HepG2 (cell line): ENCODE data around the gene SLC22A12. TPM values are rescaled to one million over a fixed set of nuclear protein-coding genes. Genes with fewer than 3 reads are reported as not detected.

Experiments
- ATAC-seq: fragments of 200-7000 bp; cut with Tn5 transposase; 3 replicates; pipeline ENCODE4 v1.9.1; 2020; ENCODE audit warnings: mild to moderate bottlenecking, moderate library complexity
- BruUV-seq: library from RNA; stranded (reverse); fragments of 400-500 nt; replicated peaks from 2 replicates; lab custom pipeline; 2021; lab: Mats Ljungman, UMichigan
- CTCF ChIA-PET: fragments of 300-600 bp; formaldehyde crosslinking; extraction: SDS; loops from one replicate; lab custom pipeline; 2021; ENCODE audit warnings: low total read pairs, inconsistent platforms, low intra/inter-chr PET ratio; lab: Yijun Ruan, JAX
- POLR2A ChIA-PET: fragments of 350-600 bp; sonication (Branson Sonifier 250); formaldehyde crosslinking; loops from one replicate; lab custom pipeline; 2020; ENCODE audit warnings: antibody characterized with exemption, inconsistent platforms; lab: Yijun Ruan, JAX
- DNase-seq: peaks from one replicate; pipeline ENCODE4 v3.0.0-alpha.2; 2015; ENCODE audit warnings: low spot score
- FAIRE-seq: peaks from 3 replicates; lab custom pipeline; 2011; peaks lifted over from hg19 to GRCh38; lab: Jason Lieb, UNC
- H2AFZ ChIP-seq: one replicate; pipeline ENCODE4 v1.6.1; 2011; ENCODE audit warnings: low read length, inconsistent platforms
- H3K27ac ChIP-seq: fragments of 300-600 bp; 3 replicates; pipeline ENCODE4 v1.8.0; 2011; ENCODE audit warnings: mixed run types, mild to moderate bottlenecking, mixed read lengths, low read length, inconsistent platforms; ENCODE audit not compliant: insufficient read depth; ENCODE audit errors: extremely low read length
- H3K27me3 ChIP-seq, 2 experiments: fragments of 200-600 bp in 1 of 2; 2 replicates in 1 of 2; 3 replicates in 1 of 2; pipeline versions ENCODE4 v1.6.0 to v1.8.0; 2011; ENCODE audit warnings: low read length in 2 of 2, mild to moderate bottlenecking in 2 of 2, moderate library complexity in 2 of 2, inconsistent platforms in 1 of 2; ENCODE audit not compliant: insufficient read depth in 2 of 2, control insufficient read depth in 1 of 2
- H3K36me3 ChIP-seq, 2 experiments: fragments of 200-600 bp in 1 of 2; replicated peaks in 1 of 2; 2 replicates in 1 of 2; 3 replicates in 1 of 2; pipeline versions ENCODE4 v1.5.1 to v1.8.0; 2011; ENCODE audit warnings: low read length in 2 of 2, inconsistent platforms in 1 of 2; ENCODE audit not compliant: insufficient read depth in 2 of 2, control insufficient read depth in 1 of 2
- H3K4me1 ChIP-seq: 2 replicates; pipeline ENCODE4 v1.5.1; 2012; ENCODE audit warnings: low read length, inconsistent platforms; ENCODE audit not compliant: insufficient read depth
- H3K4me2 ChIP-seq: 2 replicates; pipeline ENCODE4 v1.6.0; 2011; ENCODE audit warnings: low read depth, low read length, inconsistent platforms
- H3K4me3 ChIP-seq, 3 experiments: fragments of 200-600 bp in 1 of 3; sonication (generic), shearing (Covaris generic) in 1 of 3; replicated peaks in 1 of 3; 2 replicates each; pipeline ENCODE4 v1.5.1; 2011 to 2016; ENCODE audit warnings: low read length in 3 of 3, inconsistent platforms in 2 of 3, low read depth in 2 of 3, mild to moderate bottlenecking in 2 of 3, control low read depth in 1 of 3, mixed read lengths in 1 of 3; ENCODE audit not compliant: insufficient read depth in 1 of 3
- H3K79me2 ChIP-seq: one replicate; pipeline ENCODE4 v1.6.1; 2011; ENCODE audit warnings: low read length, inconsistent platforms; ENCODE audit not compliant: insufficient read depth
- H3K9ac ChIP-seq: 2 replicates; pipeline ENCODE4 v1.6.0; 2011; ENCODE audit warnings: mild to moderate bottlenecking, low read depth, low read length, inconsistent platforms; ENCODE audit not compliant: insufficient read depth
- H3K9me3 ChIP-seq: 2 replicates; pipeline ENCODE4 v1.5.1; 2012; ENCODE audit warnings: mild to moderate bottlenecking, low read length
- H4K20me1 ChIP-seq: 2 replicates; pipeline ENCODE4 v1.6.0; 2011; ENCODE audit warnings: inconsistent platforms, mild to moderate bottlenecking, low read length, moderate library complexity; ENCODE audit not compliant: insufficient read depth
- CHD4 ChIP-seq: fragments of 200-600 bp; sonication (generic); IDR thresholded peaks from 2 replicates; pipeline ENCODE4 v1.7.0; 2017; ENCODE audit warnings: mild to moderate bottlenecking, low read length, borderline replicate concordance
- KAT8 ChIP-seq: IDR thresholded peaks from 2 replicates; pipeline ENCODE4 v1.6.1; 2016; ENCODE audit warnings: missing genetic modification reagents, missing compliant biosample characterization
- MAFF ChIP-seq: IDR thresholded peaks from 2 replicates; pipeline ENCODE4 v1.6.1; 2011; ENCODE audit warnings: low read depth, low read length, improper control_type of control experiment
- PHF20 ChIP-seq: sonication (generic); formaldehyde crosslinking; IDR thresholded peaks from 2 replicates; pipeline ENCODE4 v1.5.0; 2020; ENCODE audit warnings: mild to moderate bottlenecking, missing genetic modification reagents
- RFX5 ChIP-seq: IDR thresholded peaks from 2 replicates; pipeline ENCODE4 v1.6.1; 2011; ENCODE audit warnings: low read depth, low read length, improper control_type of control experiment
- SALL1 ChIP-seq: sonication (generic); formaldehyde crosslinking; IDR thresholded peaks from 2 replicates; pipeline ENCODE4 v1.8.0; 2022; ENCODE audit warnings: mild to moderate bottlenecking, missing genetic modification reagents
- SAP130 ChIP-seq: IDR thresholded peaks from 2 replicates; pipeline ENCODE4 v1.6.1; 2016; ENCODE audit warnings: low read depth
- ZBTB4 ChIP-seq: sonication (generic); formaldehyde crosslinking; IDR thresholded peaks from 2 replicates; pipeline ENCODE4 v1.4.0; 2020; ENCODE audit warnings: missing genetic modification reagents, mild to moderate bottlenecking, borderline replicate concordance
- ZNF143 ChIP-seq: sonication (generic); formaldehyde crosslinking; IDR thresholded peaks from 2 replicates; pipeline ENCODE4 v1.4.0; 2020; ENCODE audit warnings: missing genetic modification reagents
- ZNF552 ChIP-seq: sonication (generic); formaldehyde crosslinking; IDR thresholded peaks from 2 replicates; pipeline ENCODE4 v1.9.0; 2022; ENCODE audit warnings: missing genetic modification reagents, mild to moderate bottlenecking, borderline replicate concordance
- WGBS: methylation state at CpG from one replicate; pipeline ENCODE4 v1.1.6; 2017; ENCODE audit warnings: low lambda C conversion rate; 5-methylcytosine and 5-hydroxymethylcytosine counted together
- in situ Hi-C: cut with HindIII; loops from 2 replicates; pipeline ENCODE4 v1.10.0; 2017; ENCODE audit warnings: low pct_unique_long_range_greater_than_20kb; ENCODE audit not compliant: extremely low pct_ligation_motif_present
- intact Hi-C: fragments of 100-400 bp; cut with micrococcal nuclease; formaldehyde crosslinking; loops from one replicate; pipeline ENCODE4 v1.10.0; 2022; ENCODE audit not compliant: unreplicated experiment
- polyA plus RNA-seq, 8 experiments: library from polyadenylated mRNA; depleted of rRNA in 3 of 8; stranded (reverse) in 7 of 8; unstranded in 1 of 8; fragments of >200 nt; fragmentation: Illumina TruSeq in 4 of 8; extraction: Trizol in 4 of 8; gene quantifications; 2 replicates each; pipeline versions ENCODE4 v1.2.1 to v1.2.3, GENCODE V29; 2011 to 2016; ENCODE audit warnings: low read depth in 4 of 8, missing spikeins in 1 of 8, mixed read lengths in 1 of 8; ENCODE audit not compliant: insufficient read depth in 1 of 8
- total RNA-seq, 5 experiments: library from RNA; depleted of rRNA; stranded (reverse); fragments of >200 nt; fragmentation: Illumina TruSeq; extraction: Trizol; gene quantifications; 2 replicates each; pipeline ENCODE4 v1.2.3, GENCODE V29; 2016; ENCODE audit warnings: low read depth in 1 of 5

Gene SLC22A12
- total and polyA plus RNA-seq, 2 of the 13 experiments (the other 11 are each of a cell fraction or from before 2014, with no cell fraction given): not detected

- in situ Hi-C loops: no loop called here
- no peaks in the 10 kb centered on the region for H3K36me3 ChIP-seq
- ChIA-PET CTCF (no interaction called here), POLR2A (no interaction called here)
- no peak overlapping the region for H2AFZ ChIP-seq
- intact Hi-C loops: no loop called here
- H3K4me1 ChIP-seq: peaks cover 21% of the 10 kb centered on the region
- no peaks in the 10 kb centered on the region for H3K9me3 ChIP-seq
- WGBS: 0% methylated on average over 2 of the region's 5 CpGs
- H3K79me2 ChIP-seq: no peaks in the 10 kb centered on the region
- H3K9ac ChIP-seq: no peak overlapping the region
- no peaks in the 10 kb centered on the region for H4K20me1 ChIP-seq
- FAIRE-seq (no peak), ATAC-seq (no peak), DNase-seq (no peak)
- no TSS peak for BruUV-seq
- no peak overlapping the region for H3K4me3 ChIP-seq
- TF ChIP-seq MAFF (no peak), ZNF552 (CRISPR knock-in tag) (no peak), ZBTB4 (CRISPR knock-in tag) (no peak), ZNF143 (CRISPR knock-in tag) (no peak), RFX5 (no peak), SALL1 (no peak), SAP130 (CRISPR knock-in tag) (no peak), CHD4 (no peak), PHF20 (CRISPR knock-in tag) (no peak), KAT8 (no peak)
- H3K4me2 ChIP-seq: no peak overlapping the region
- H3K27me3 ChIP-seq: peaks cover 2 to 30% of the 10 kb centered on the region in 2 experiments
- no peak overlapping the region for H3K27ac ChIP-seq
Measured at GRCh38 chr11:64621283-64622019, 30.4 kb downstream of the SLC22A12 start.
